Muscle of leg (tissue), 11 donors: ENCODE results near the gene VSIG2. TPM values are rescaled to one million over a fixed set of nuclear protein-coding genes. Genes with fewer than 3 reads are reported as not detected.
"Not testable (repeated sequence)": the region's sequence is repeated elsewhere in the genome, so short reads cannot be mapped to it uniquely, and the experiment has no call there.

Experiments
- DNase-seq: peaks from one replicate; pipeline ENCODE4 v3.0.0; 2013
- H3K27ac ChIP-seq: one replicate; pipeline ENCODE4 v1.5.1; 2013; ENCODE audit warnings: mild to moderate bottlenecking, low read length, control low read depth
- H3K27me3 ChIP-seq: one replicate; pipeline ENCODE4 v1.6.1; 2013; ENCODE audit warnings: low read length; ENCODE audit not compliant: control insufficient read depth, insufficient read depth
- H3K36me3 ChIP-seq: one replicate; pipeline ENCODE4 v1.6.1; 2013; ENCODE audit warnings: low read length; ENCODE audit not compliant: control insufficient read depth, insufficient read depth
- H3K4me1 ChIP-seq: one replicate; pipeline ENCODE4 v1.6.1; 2013; ENCODE audit warnings: low read length; ENCODE audit not compliant: control insufficient read depth, insufficient read depth
- H3K4me3 ChIP-seq: one replicate; pipeline ENCODE4 v1.5.1; 2013; ENCODE audit warnings: low read length, control low read depth
- H3K9me3 ChIP-seq: replicated peaks from 2 replicates; pipeline ENCODE4 v1.6.1; 2013; ENCODE audit warnings: low read depth, low read length; ENCODE audit not compliant: control insufficient read depth
- WGBS: methylation state at CpG from one replicate; pipeline ENCODE4 v1.1.5; 2013; ENCODE audit warnings: missing lambda C conversion rate; ENCODE audit not compliant: insufficient coverage; 5-methylcytosine and 5-hydroxymethylcytosine counted together
- polyA plus RNA-seq, 8 donors: library from polyadenylated mRNA; unstranded; fragments of 120-200 nt; gene quantifications; one replicate each; pipeline versions ENCODE4 v1.2.1 to v1.2.3, GENCODE V29; 2013; ENCODE audit warnings: inconsistent platforms in 1 of 8, low replicate concordance in 1 of 8; ENCODE audit not compliant: insufficient read length in 8 of 8, insufficient read depth in 1 of 8
- total RNA-seq: library from RNA; stranded (reverse); fragments of 120-200 nt; gene quantifications from one replicate; pipeline ENCODE4 v1.2.4, GENCODE V29; 2013

VSIG2 gene
- total and polyA plus RNA-seq, 9 donors, result 0.49 to 2.3 (median 1.3) TPM

DNA sequence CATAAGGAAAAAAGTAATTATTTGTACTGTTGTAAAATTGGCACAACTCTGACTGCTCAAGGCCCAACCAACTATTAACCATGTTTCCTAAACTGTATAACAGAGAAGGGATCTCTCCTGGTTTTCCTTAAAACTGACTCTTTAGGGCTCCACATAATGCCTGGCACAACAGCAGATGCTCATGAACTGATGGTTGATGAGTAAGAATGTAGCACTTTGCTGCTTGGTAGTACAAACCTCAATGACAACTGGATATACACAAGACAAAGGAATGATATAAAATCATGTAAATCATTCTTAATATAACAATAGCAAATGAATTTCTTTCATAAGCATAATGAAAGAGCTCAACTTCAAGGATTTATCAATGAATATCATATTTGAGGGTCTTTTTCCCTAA, 36.5 kb upstream of the VSIG2 start:
- Histone ChIP-seq H3K27ac (no peak overlapping the region), H3K4me1 (peaks cover 1% of the 10 kb centered on the region), H3K27me3 (no peaks in the 10 kb centered on the region), H3K36me3 (no peaks in the 10 kb centered on the region), H3K9me3 (no peaks in the 10 kb centered on the region), H3K4me3 (no peak overlapping the region)
- no peak for DNase-seq

DNA sequence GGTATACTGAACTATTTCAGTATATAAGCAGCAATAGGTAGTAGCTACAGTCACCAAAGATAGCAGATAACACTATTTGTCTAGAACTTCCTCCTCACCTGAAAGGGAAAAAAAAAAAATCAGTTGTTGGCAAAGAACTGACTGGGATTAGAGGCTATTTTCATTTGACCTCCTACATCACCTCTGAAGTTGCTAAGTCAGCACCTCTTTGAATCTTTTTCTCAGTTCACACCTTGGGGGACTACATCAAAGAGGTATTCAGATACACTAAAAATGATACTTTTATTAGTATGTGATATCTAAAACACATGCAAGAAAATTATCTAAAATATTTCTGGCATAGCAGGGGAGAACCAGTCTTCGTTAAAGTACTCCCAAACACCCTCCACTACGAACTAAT, 32.0 kb upstream of the VSIG2 start:
- DNase-seq, result no peak
- Histone ChIP-seq H3K36me3 (no peaks in the 10 kb centered on the region), H3K9me3 (no peaks in the 10 kb centered on the region), H3K27me3 (no peaks in the 10 kb centered on the region), H3K27ac (no peak overlapping the region), H3K4me1 (no peaks in the 10 kb centered on the region), H3K4me3 (no peak overlapping the region)
- 100% methylated on average over 2 of the region's 2 CpGs for WGBS

GRCh38 chr11:124783002-124783401, 30.9 kb upstream of the VSIG2 start:
- Histone ChIP-seq H3K27ac (no peak overlapping the region), H3K4me3 (no peak overlapping the region), H3K27me3 (no peaks in the 10 kb centered on the region), H3K4me1 (no peaks in the 10 kb centered on the region), H3K9me3 (no peaks in the 10 kb centered on the region), H3K36me3 (peaks cover 8% of the 10 kb centered on the region)
- 100% methylated on average over 1 of the region's 4 CpGs for WGBS
- no peak for DNase-seq

- Histone ChIP-seq H3K4me3 (no peak overlapping the region), H3K9me3 (no peaks in the 10 kb centered on the region), H3K4me1 (no peaks in the 10 kb centered on the region), H3K27ac (no peak overlapping the region), H3K36me3 (peaks cover 14% of the 10 kb centered on the region), H3K27me3 (no peaks in the 10 kb centered on the region)
- no CpG with 5 or more reads among the region's 1 CpG for WGBS
- no peak for DNase-seq
Observed at GRCh38 chr11:124779568-124779967, 27.5 kb upstream of the VSIG2 start.

GRCh38 chr11:124778281-124778680, 26.2 kb upstream of the VSIG2 start:
- WGBS, result 82% methylated on average over 2 of the region's 2 CpGs
- Histone ChIP-seq H3K27me3 (no peaks in the 10 kb centered on the region), H3K4me1 (no peaks in the 10 kb centered on the region), H3K9me3 (no peaks in the 10 kb centered on the region), H3K27ac (no peak overlapping the region), H3K36me3 (peaks cover 16% of the 10 kb centered on the region), H3K4me3 (no peak overlapping the region)
- no peak for DNase-seq

DNA sequence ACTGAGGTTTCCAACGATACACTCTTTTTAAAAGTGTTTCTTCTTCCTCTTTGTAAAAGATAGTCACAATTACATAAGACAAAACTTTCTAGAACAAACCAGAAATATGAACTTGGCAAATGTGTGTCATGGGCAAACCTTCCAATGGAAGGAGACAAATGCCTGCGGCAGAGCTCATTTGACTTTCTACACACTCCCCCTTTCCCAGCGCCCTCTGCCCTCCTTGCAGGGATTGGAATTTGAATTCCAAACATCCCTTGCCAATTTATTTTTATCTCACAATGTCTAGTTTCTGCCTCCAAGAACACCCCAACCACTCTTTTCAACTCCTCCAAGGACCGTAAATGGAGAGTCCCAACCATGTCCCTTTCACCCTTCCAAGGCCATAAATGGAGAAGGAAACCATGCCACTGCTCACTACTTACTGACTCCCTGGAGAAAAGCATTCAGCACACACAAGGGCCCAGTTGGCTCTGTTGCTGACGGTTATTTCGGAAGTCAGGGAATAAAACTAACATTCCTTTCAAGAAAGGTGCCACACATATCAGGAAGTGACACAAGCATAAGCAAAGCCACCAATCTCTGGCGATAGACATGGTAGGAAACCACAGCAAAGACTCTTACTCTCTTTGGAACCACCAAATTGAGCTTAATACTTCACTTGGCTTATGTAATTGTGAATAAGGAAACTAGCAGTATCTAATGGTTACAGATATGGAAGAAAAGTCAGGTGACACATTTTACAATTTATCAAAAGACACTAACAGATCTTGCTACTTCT, 25.0 kb upstream of the VSIG2 start:
- Histone ChIP-seq H3K4me3 (no peak overlapping the region), H3K27ac (no peak overlapping the region), H3K27me3 (no peaks in the 10 kb centered on the region), H3K9me3 (no peaks in the 10 kb centered on the region), H3K36me3 (peaks cover 16% of the 10 kb centered on the region), H3K4me1 (no peaks in the 10 kb centered on the region)
- 78% methylated on average over 3 of the region's 7 CpGs for WGBS
- no peak for DNase-seq

DNA sequence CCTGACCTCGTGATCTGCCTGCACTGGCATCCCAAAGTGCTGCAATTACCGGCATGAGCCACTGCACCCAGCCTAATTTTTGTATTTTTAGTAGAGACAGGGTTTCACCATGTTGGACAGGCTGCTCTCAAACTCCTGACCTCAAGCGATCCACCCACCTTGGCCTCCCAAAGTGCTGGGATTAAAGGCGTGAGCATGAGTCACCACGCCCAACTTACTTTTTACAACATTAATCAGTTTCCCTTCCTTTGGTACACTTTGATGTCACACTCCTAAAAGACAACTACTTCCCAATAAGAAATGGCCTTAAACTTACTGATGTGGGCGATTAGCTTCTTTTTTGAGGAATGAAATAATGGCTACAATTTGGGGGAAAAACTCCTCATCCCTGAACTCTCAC, 18.9 kb upstream of the VSIG2 start:
- H3K4me1 ChIP-seq, H3K4me3 ChIP-seq, H3K27ac ChIP-seq, H3K9me3 ChIP-seq, H3K27me3 ChIP-seq, DNase-seq: not testable (repeated sequence)
- peaks cover 38% of the 10 kb centered on the region for H3K36me3 ChIP-seq
- 100% methylated on average over 5 of the region's 6 CpGs for WGBS

DNA sequence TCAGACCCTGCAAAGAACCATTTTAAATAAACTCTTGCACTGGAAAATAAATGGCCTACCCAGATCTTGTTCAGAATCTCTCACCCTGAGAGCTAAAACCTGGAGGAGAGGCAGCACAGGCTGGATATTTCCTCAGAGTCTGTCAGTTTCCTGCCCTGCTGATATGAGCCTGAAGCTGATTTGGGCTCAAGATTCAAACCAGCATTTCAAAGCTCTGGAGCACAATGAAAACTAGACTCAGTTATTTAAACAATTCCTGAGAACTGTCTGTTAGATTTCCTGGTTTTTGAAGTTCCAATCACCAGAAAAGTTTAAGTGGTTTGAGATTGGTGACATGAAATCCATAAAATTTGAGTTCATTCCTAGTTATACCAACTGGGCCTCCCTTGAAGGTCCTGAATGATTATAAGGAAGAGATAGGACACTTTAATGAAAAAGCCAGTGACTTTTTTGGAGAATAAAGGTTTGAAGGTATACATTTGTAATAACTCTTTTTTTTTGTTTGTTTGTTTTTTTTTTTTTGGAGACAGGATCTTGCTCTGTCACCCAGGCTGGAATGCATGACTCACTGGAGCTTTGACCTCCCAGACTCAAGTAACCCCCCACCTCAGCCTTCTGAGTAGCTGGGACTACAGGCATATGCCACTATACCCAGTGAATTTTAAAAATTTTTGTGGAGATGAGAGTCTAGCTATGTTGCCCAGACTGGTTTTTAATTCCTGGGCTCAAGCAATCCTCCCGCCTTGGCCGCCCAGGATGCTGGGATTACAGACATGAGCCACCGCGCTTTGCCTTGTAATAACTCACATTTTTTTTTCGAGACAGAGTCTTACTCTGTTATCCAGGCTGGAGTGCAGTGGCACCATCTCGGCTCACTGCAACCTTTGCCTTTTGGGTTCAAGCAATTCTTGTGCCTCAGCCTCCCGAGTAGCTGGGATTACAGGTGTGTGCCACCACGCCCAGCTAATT, 18.0 kb upstream of the VSIG2 start:
- WGBS, result 97% methylated on average over 7 of the region's 8 CpGs
- H3K4me3 ChIP-seq, result no peak overlapping the region
- no peaks in the 10 kb centered on the region for H3K27me3 ChIP-seq
- H3K27ac ChIP-seq, result no peak overlapping the region
- peaks cover 42% of the 10 kb centered on the region for H3K36me3 ChIP-seq
- no peaks in the 10 kb centered on the region for H3K4me1 ChIP-seq
- no peaks in the 10 kb centered on the region for H3K9me3 ChIP-seq
- no peak for DNase-seq

GRCh38 chr11:124768914-124769313, 16.9 kb upstream of the VSIG2 start:
- H3K36me3 ChIP-seq, result peaks cover 47% of the 10 kb centered on the region
- no peaks in the 10 kb centered on the region for H3K9me3 ChIP-seq
- H3K27ac ChIP-seq, result no peak overlapping the region
- H3K27me3 ChIP-seq, result no peaks in the 10 kb centered on the region
- no peaks in the 10 kb centered on the region for H3K4me1 ChIP-seq
- WGBS, result 71% methylated on average over 5 of the region's 8 CpGs
- H3K4me3 ChIP-seq, result no peak overlapping the region
- no peak for DNase-seq

DNA sequence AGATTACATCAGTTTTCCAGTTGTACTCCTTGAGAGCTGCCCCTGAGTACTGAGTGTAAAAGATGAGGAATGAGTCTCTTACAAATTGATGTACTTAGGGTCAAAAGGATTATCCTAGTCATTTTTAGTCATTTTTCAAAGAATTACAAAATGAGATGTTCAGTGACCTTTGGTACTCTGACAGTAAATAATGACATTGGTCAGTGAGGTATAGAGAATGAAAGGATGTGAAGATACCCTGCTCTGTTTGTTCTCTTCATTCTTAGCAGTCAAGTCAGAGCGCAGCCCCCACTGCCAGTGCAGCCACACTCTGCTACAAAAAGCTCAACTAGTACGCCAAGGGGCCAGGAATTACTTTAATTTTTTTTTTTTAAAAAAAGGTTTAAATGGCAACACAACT, 14.1 kb upstream of the VSIG2 start:
- Histone ChIP-seq H3K27me3 (peaks cover 22% of the 10 kb centered on the region), H3K9me3 (no peaks in the 10 kb centered on the region), H3K27ac (no peak overlapping the region), H3K4me1 (peaks cover 16% of the 10 kb centered on the region), H3K36me3 (peaks cover 38% of the 10 kb centered on the region), H3K4me3 (no peak overlapping the region)
- WGBS, result no CpG with 5 or more reads among the region's 2 CpGs
- no peak for DNase-seq
